HG03457 (cell line): ENCODE results near the gene COL9A3.

Experiments
- ATAC-seq: cut with Tn5 transposase; IDR thresholded peaks from one replicate; pipeline ENCODE4 v1.9.1; 2021; ENCODE audit warnings: moderate number of reproducible peaks; ENCODE audit not compliant: unreplicated experiment

COL9A3 gene

DNA sequence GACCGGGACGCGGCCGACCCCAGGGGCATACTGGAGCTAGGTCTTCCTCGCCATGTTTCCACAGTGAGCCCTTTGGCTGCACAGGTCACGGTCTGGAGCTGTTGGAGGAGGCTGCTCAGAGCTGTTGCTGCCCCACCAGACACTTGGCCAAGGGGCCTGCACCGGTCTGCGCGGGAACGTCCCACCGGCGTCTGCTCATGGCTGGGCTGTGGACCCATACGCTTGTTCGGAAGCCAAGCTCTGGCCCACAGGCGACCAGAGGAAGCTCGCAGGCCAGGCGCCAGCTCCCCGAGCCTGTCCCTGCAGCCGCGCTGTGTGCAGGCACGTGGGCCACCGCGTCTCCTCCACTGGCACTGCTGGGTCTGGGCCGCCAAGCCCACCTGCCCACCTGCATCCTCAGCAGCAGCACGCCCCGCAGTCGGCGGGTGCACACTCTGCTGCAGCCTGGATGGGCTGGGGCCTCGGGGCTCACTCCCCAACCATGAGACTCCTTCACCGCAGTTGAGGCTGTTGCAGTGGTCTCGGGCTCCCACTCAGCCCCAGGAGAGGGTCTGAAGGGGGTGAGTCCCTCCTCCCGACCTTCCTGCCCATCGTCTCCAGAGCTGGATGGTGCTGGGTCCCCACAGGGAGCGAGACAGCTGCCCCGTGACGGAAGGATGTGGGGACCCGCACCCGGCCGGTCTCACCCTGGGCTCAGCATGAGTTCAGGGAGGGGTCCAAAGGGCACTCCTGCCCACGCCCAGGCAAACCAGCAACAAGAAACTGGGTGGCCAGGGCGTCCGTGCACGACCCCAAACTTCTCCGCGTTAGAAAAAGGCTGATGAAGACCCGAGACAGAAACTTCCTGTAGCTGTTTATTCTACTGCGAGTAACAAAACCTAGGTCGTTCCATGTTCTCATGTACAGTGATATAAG lies 60.3 kb downstream of the COL9A3 start:
- no peak for ATAC-seq

DNA sequence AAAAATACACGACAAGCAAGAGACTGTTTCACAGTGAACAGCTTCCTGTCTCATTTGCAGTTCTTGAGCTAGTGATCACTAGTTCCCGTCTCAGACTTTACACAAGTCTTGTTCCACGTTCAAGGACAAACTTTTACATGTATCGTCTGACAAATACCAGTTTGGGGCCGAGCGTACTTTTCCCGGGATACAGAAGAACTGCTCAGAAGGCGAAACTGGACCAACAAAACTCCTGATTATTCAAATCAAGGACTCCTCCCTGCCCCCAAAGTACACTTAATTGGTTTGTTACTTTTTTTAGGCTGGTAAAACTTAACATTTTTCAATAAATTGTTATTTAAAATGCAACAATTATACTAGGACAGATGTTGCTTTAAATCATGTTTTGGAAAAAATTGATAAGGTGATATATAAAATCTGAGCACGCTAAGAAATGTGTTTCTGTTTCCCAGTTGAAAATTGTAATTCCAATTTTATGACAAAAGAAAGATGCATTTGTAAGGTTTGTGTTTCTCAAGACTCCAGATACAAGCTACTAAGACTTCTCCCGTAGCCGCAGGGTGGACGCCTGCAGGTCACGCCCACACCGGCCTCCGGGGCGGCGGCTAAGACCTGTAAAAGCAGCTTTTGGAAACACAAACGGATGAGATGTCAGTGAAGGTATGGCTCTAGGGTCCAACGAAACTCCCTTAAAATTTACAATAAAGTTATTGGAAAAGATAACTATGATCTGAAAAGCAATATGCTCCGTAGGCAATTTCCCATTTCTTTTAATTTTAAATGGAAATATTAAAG lies 61.6 kb downstream of the COL9A3 start:
- ATAC-seq: no peak

DNA sequence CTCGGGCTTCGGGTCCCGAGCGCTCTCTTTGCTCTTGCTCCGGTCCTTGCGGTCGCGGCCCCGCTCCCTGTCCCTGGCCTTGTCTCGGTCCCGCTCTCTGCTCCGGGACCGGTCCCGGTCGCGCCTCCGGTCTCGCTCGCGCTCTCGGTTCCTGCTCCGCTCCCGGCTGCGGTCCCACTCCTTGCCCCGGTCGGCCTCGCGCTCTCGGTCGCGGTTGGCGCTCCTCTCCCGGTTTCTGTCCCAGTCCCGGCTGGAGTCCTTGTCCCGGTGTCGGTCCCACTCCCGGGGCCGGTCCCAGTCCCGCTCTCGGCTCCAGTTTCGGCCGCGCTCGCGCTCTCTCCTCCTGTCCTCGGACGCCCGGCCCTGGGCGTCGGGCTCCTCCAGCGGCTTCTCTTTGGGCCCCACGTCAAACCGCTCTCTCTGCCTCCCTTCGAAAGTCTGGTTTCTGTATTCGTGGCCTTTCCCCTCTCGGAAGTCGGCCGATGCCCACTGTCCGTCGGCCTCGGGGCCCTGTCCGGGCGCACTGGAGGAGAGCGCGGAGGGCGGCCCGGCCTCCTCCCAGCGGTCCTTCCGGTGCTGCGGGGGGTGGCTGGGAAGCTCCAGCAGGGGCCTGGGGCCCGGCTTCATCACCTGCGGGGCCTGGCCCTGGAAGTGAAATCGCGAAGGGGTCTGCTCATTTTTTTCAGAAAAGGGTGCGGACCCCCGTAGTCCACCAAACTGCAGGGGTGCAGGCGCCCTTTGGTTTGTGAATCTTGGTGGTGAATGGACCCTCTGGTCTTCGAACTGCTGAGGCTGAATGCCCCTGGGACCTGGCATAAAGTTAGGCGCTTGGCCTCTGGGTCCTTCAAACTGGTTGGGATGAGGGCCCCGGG lies 62.7 kb downstream of the COL9A3 start:
- no peak for ATAC-seq

DNA sequence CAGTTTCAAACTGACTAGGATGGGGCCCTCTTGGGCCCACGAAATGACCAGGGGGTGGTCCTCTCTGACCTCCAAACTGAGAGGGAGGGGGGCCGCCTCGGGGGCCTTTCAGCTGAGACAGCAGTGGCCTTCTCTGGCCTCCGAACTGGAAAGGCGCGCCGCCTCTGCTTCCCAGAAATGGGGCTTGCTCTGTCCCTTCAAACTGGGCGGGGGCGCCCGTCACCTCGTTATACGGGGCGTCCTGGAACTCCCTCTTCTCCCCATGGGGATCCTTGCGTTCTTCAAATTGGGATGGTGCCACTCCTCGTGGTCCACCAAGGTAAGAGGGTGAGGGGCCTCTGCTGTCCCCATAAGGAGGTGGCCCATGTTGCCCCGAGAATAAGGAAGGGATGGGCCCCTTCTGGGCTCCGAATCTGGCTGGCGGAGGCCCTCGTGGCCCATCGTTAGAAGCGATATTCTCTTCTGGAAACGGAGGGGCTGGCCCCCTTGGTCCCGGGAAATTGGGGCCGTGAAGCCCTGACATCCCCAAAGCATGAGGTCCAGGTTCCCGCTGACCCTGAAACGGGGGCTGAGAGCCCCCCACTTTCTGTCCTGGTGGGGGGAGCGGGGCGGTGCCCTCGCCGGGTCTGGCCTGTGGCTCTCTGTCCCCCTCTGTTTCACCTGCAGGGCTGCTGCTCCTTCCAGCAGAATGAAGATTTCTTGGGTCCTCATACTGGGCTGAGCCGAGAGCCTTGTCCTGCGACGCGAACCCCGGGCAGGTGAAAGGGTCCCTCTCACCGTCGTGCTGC lies 63.5 kb downstream of the COL9A3 start:
- no peak for ATAC-seq

DNA sequence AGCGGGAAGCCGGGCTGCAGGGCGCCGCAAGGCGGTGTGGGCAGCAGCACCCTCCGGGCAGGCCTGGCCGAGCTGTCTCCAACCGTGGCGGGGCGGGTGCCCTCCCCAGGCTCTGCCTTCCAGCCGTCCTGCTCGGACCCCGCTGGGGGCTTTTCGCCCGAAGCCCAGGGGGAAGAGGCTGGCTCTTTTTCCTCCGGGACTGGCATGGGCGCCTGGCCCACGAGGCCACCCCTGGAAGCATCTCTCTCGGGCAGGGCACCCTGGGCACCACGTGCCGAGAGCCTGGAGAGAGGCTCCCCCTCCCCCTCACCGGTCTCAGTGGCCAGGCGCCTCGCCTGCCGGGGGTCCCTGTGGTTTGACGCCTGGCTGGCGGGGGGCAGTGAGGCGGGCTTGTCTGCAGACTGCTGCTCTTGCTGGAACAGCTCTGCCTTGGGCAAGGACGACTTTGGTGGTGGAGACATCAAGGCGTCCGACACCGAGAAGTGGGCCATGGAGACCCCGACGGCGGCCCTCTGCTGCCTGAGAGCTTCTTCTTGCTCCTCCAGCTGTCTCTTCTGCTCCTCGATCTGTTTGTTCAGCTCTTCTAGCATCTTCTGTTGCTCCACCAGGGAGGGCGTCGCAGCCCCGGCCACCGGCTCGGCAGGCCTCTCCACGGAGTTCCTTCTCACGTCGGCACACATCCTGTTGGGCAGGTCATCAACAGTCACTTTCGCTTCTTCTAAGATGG lies 64.2 kb downstream of the COL9A3 start:
- no peak for ATAC-seq

DNA sequence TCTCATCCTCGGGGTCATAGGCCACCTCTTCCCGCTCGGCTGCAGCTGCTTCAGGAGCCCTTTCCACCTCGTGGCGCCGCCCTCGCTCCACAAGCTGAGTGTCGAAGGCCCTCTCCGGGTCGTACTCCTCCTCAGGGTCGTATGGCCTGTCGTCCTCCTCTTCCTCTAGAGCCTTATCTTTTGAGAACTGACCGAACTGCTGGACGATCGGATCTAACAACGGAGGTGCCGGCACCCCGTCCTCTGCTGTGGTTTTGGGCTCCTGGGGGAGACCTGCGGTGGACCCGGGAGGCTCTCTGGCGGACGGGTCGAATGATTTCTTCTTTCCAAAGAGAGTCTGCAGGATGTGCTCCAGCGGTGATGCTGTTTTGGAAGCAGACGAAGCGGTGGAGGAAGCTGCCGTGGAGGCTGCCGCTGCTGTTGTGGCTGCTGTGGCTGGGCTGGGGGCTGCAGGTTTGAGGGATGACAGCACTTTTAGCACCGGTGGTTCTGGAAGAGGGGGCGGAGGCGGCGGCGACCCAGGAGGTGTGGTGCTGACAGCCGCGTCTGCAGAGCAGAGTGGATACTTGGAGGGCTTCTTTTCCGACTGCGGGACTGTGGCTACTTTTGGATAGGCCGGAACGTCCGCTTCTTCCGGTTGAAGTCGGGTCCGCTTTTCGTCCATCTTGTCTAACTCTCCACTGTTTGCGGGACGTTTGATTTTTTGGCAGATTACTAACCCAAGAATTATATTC lies 65.0 kb downstream of the COL9A3 start:
- ATAC-seq: no peak

DNA sequence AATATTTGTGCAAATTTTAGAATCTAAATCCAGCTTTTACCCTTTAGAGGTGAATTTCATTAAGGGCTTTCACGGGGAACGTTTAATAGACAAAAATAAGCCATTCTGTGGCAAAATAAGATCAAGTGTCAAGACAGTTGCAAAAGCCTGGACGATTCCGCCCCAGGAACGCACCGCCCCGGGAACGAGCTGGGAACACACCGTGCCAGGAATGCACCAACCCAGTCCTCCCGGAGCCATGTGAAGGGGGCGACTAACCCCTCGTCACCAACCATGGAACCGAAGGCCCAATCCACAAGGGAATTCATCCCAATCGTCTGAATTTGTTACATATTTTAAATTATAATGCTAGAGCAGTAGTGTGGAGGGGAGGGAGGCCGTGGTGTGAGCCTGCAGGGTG lies 65.6 kb downstream of the COL9A3 start:
- no peak for ATAC-seq

DNA sequence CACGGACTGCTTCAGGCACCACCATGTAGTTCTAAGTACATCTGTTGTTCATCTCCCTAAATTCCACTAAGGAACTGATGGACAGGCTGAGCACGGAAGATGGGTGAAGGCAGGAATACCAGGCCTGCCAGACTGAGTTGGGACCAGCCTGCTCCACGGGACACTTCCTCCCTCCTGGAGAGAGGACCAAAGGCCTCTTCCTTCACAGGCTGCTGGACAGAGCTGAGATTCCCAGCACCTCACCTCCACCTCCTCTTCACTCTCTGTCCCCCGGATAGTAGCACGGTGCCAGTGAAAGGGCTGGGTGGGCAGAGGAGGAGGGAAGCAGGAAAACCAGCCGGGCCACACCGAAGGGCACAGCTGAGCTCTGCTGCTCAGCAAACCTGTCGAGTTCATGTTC lies 67.7 kb downstream of the COL9A3 start:
- ATAC-seq: no peak

DNA sequence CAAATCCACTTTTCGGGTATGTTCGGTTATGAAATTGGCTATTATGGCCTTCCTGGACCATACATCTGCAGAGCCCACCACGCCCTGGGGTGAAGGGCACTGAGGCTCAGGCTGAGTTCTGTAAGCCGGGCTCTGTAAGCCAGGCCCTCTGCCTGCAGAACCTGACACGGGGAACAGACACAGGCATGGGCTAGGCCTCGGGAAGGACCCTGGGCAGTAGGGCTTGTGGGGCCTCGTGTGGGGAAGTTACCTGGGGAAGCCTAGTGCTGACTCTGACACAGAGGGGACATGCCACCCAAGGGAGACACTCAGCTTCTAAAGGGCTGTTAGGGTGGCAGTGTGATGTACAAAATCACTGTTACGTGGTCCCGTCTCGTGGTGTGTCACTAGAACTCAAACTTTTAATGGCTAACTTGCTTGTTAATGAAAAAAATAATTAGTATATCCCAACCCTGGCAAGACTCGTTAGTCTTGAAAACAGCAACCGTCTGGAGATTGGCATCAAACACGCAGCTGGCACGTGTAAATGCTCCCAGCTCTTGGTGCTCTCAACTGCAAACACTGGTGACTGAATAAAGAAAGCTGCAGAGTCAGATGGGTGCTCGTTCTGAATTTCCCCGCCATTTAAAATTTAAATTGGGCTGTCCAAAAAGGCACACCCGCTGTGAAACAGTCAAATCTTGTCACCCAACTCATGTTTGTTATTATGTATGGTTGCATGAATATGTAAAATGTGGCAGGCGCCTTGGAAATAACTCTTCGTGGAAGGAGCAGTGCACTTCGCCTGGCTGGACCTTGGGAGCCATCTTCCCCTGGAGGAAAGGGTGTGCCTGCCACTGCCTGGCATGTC lies 68.4 kb downstream of the COL9A3 start:
- no peak for ATAC-seq

DNA sequence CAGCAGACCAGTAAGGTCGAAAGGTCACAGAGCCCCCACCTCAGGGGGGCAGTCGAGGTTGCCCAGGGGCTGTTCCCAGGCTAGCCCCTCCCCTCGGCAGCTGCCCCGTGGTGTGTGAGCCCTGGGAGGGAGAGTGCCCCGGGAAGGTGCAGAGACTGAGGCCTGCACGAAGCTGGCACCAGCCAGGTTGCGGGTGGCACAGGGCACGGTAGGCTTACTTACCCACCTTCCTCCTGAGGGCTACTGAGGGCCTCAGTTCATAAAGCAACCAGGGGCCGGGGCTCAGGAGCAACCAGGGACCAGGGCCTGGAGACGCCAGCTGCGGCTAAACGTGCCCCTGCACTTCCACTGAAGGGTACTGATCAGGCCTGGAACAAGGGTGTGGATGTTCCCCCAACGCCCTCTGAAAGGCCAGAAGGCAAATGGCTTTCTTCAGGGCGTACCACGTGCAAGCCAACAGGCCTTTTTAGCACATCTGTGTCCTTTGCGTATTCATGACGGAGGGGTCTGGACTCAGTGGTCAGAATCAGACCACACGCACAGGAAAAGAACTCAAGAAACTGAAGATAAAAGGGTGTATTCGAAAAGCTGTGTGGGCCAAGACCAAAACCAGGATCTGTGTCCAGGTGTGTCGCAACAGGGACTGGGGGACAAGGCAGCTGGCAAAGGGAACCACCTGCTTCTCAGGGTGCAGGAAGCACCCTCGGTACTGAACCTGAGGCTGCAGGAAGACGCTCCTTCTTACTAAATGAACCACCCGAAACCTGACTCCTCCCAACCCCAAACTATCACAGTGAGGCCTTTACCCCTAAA lies 69.3 kb downstream of the COL9A3 start:
- no peak for ATAC-seq

DNA sequence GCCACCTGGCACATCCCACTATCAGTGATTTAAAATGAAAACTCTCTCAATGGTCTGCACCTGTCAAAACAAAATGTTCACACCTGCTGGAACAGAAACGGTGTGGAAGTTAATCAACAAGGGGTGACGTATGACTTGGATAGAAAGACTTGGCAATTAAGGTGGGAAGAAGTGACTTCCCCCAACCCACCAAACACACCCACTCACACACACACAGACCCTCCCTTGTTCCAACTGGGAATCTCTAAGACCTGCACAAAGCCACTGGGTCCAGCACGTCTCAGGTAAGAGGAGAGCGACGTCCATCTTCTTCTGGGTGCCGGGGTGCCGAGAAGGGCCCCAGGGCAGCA lies 69.8 kb downstream of the COL9A3 start:
- no peak for ATAC-seq

DNA sequence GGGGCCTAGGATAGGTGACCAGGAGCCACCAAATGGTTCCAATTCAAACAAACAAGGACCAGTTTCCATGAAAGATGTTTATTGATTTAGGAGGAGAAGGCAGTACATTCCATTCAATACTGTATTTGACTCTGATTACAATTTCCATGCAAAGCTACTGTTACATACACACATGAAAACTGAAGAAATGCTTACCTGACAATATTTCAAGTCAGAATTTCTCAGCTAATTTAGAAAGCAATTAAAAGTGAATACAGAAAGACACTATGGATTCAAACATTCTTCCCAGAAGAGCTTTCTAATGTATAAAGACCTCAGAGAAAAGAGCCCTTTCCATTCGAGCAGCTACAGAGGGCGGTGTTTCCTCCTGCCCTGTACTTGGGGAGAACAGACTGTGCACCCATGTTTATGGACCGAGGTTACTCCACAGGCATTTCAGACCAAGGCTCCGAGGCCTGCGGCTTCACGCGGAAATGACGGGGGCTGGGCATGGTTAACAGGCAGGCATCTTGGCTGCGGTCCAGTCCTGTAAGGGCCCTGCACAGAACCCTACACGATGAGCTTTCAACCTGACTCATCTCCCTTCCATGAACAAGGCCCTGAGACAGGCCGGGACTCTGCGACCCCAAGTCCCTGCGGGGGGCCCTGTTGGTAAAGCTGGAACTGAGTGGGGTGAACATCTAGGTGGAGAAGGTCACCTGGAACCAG lies 70.5 kb downstream of the COL9A3 start:
- no peak for ATAC-seq

DNA sequence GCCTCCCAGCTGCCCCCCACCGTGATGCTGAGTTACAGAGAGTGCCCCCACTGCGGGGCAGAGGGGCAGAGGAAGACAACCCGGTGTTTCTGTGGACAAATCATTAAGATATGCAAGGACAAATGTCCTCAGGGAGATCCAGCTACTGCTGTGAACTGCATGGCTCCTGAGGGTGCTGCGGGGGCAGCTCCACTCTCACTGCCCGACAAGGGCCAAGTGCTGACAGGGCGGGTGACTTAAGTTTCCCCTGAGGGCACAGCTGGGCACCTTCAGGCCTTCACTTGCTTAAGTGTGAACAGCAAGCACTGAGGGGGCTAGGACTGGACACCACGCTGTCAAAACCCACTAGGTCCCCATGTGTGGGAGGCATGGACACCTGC lies 71.0 kb downstream of the COL9A3 start:
- ATAC-seq: no peak

DNA sequence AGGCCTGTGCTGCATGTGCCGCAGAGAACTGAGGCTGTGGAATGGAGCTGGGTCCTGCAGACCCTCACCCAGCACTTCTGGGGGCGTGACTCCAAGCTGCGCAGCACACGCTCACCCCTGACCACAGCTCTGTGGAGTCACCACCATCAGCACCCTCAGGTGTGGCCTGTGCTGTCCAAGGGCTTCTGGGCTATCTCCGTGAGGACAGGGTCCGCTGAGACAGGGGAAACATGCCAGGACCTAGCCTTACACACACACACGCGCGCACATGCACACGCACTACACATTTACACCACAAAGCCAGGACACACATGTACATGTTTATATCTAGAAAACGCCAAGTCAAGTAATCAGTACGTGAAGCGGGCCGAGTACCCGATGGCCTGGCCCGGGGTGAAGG lies 71.6 kb downstream of the COL9A3 start:
- ATAC-seq: no peak

DNA sequence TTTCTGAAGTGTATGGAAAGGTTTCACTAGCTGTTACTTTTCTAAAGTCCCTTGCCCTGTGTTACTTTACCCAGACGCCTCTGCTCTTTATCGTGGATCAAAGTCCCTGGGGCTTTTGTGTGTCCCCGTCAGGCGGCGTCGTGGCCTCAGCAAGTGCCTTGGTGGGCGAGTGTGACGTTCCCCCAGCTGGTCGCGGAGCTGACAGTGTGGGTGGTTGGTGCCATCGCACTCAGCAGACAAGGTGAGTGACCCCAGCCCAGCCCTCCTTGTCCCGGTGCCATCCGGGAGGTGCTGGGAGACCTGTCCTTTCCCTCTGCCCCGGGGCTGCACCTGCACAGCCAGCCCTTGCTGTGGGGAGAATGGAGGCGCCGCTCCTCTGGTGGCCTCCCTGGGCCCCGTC lies 72.1 kb downstream of the COL9A3 start:
- no peak for ATAC-seq

DNA sequence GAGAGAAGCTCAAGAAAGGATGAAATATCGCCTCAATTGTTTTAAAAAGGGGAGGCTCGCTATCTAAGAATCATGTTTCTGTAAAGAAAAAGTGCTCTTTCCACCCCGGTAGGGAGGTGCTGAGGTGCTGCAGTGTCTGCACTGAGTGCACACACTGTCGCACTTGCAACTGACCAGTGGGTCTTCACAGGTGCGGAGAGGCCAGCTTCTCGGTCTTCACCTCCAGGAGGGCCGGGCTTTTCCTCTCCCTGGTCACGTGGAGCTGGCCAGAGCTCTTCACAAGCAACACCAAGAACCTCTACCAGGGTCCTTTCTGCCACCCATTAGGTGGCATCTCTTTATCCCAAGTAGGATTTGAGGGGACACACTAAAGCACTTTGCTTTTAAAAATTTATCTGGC lies 72.6 kb downstream of the COL9A3 start:
- no peak for ATAC-seq

DNA sequence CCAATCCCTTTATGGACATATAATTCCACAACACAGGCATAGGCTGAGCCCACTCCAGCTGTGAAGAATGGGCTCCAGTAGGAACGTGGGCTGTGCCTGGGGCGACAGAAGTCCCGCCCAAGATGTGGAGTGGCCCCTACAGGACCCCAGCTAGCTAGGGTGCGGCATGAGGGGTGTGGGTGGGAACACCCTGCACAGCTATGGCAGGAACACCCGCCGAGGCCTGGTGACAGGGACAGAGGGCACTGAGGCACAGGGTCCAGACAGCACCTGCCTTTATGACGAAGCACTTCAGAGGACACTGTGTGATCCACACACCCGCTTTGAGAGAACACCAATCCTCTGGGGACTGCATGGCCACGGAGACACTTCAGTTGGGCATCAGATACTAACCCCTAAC lies 73.0 kb downstream of the COL9A3 start:
- no peak for ATAC-seq
